Nephron progenitor cell (in vitro differentiated cells): Measurements from ENCODE around the gene RTBDN.

Experiments
- DNase-seq: peaks from one replicate; pipeline ENCODE4 v3.0.0; 2021
- H3K27ac Mint-ChIP-seq: 2 replicates; pipeline ENCODE4 v1.8.0; 2021; ENCODE audit warnings: mild to moderate bottlenecking, moderate library complexity, mixed read lengths
- H3K27me3 Mint-ChIP-seq: 2 replicates; pipeline ENCODE4 v1.8.0; 2021; ENCODE audit warnings: mild to moderate bottlenecking, low read depth, mixed read lengths; ENCODE audit not compliant: poor library complexity
- H3K36me3 Mint-ChIP-seq: 2 replicates; pipeline ENCODE4 v1.8.0; 2021; ENCODE audit warnings: low read depth, mixed read lengths
- H3K4me1 Mint-ChIP-seq: 2 replicates; pipeline ENCODE4 v1.8.0; 2021; ENCODE audit warnings: mixed read lengths
- H3K4me3 Mint-ChIP-seq: 2 replicates; pipeline ENCODE4 v1.8.0; 2021; ENCODE audit warnings: mild to moderate bottlenecking, moderate library complexity, mixed read lengths
- H3K9me3 Mint-ChIP-seq: 2 replicates; pipeline ENCODE4 v1.8.0; 2021; ENCODE audit warnings: mild to moderate bottlenecking, moderate library complexity, mixed read lengths
- CTCF ChIP-seq: fragments of 200-600 bp; sonication (generic); IDR thresholded peaks from 2 replicates; pipeline ENCODE4 v1.5.0; 2021; ENCODE audit warnings: antibody characterized with exemption

Gene RTBDN

GRCh38 chr19:12788042-12788681 is 46.2 kb downstream of the RTBDN start:
- Mint-ChIP-seq H3K27ac (peak overlapping the region; percentile 67), H3K9me3 (no peaks in the 10 kb centered on the region), H3K27me3 (peaks cover 4% of the 10 kb centered on the region), H3K4me3 (peak overlapping the region; percentile 81), H3K4me1 (peaks cover 37% of the 10 kb centered on the region), H3K36me3 (no peaks in the 10 kb centered on the region)
- no peak for DNase-seq
- TF ChIP-seq CTCF: no peak

GRCh38 chr19:12787458-12787857 is 46.9 kb downstream of the RTBDN start:
- H3K4me1 Mint-ChIP-seq: peaks cover 32% of the 10 kb centered on the region
- peaks cover 4% of the 10 kb centered on the region for H3K27me3 Mint-ChIP-seq
- no peak overlapping the region for H3K27ac Mint-ChIP-seq
- no peak for DNase-seq
- TF ChIP-seq CTCF: no peak
- H3K36me3 Mint-ChIP-seq: no peaks in the 10 kb centered on the region
- H3K9me3 Mint-ChIP-seq: no peaks in the 10 kb centered on the region
- H3K4me3 Mint-ChIP-seq: no peak overlapping the region

GRCh38 chr19:12786952-12787351 is 47.4 kb downstream of the RTBDN start:
- DNase-seq: no peak
- peaks cover 4% of the 10 kb centered on the region for H3K27me3 Mint-ChIP-seq
- H3K36me3 Mint-ChIP-seq: no peaks in the 10 kb centered on the region

GRCh38 chr19:12786141-12786870 is 48.1 kb downstream of the RTBDN start:
- no peaks in the 10 kb centered on the region for H3K9me3 Mint-ChIP-seq
- H3K36me3 Mint-ChIP-seq: no peaks in the 10 kb centered on the region
- TF ChIP-seq CTCF: no peak
- no peak overlapping the region for H3K4me3 Mint-ChIP-seq
- H3K27ac Mint-ChIP-seq: no peak overlapping the region
- peaks cover 4% of the 10 kb centered on the region for H3K27me3 Mint-ChIP-seq
- peaks cover 36% of the 10 kb centered on the region for H3K4me1 Mint-ChIP-seq
- no peak for DNase-seq

More at GRCh38 chr19:12786952-12787351, 47.4 kb downstream of the RTBDN start:
- no peak for TF ChIP-seq CTCF
- Mint-ChIP-seq H3K27ac (no peak overlapping the region), H3K4me1 (peaks cover 36% of the 10 kb centered on the region), H3K4me3 (no peak overlapping the region), H3K9me3 (no peaks in the 10 kb centered on the region)

GRCh38 chr19:12785431-12786031 is 48.8 kb downstream of the RTBDN start:
- DNase-seq: no peak
- Mint-ChIP-seq H3K9me3 (no peaks in the 10 kb centered on the region), H3K4me3 (no peak overlapping the region), H3K36me3 (no peaks in the 10 kb centered on the region), H3K4me1 (peaks cover 30% of the 10 kb centered on the region), H3K27ac (no peak overlapping the region), H3K27me3 (no peaks in the 10 kb centered on the region)
- TF ChIP-seq CTCF: no peak
